T-helper 1 cell (primary cell): ENCODE results near the gene PTCD2.
"Not testable (repeated sequence)": the region's sequence is repeated elsewhere in the genome, so short reads cannot be mapped to it uniquely, and the experiment has no call there.

Experiments used
- DNase-seq, 5 donors: peaks; one replicate each; pipeline ENCODE4 v3.0.0-alpha.2; 2012 to 2020

PTCD2 gene

GRCh38 chr5:72383726-72384125 is 63.6 kb downstream of the PTCD2 start:
- DNase-seq: no peak

GRCh38 chr5:72386639-72387038 is 66.5 kb downstream of the PTCD2 start:
- DNase-seq: no peak

- DNase-seq: no peak
Observed at GRCh38 chr5:72387985-72388384, 67.8 kb downstream of the PTCD2 start.

GRCh38 chr5:72388646-72389045 is 68.5 kb downstream of the PTCD2 start:
- no peak for DNase-seq

GRCh38 chr5:72390836-72391235 is 70.7 kb downstream of the PTCD2 start:
- no peak for DNase-seq

GRCh38 chr5:72392326-72392733 is 72.2 kb downstream of the PTCD2 start:
- no peak for DNase-seq

GRCh38 chr5:72393052-72393451 is 72.9 kb downstream of the PTCD2 start:
- DNase-seq: no peak

GRCh38 chr5:72394688-72395087 is 74.5 kb downstream of the PTCD2 start:
- no peak for DNase-seq

- DNase-seq: no peak
Observed at GRCh38 chr5:72397836-72398235, 77.7 kb downstream of the PTCD2 start.

GRCh38 chr5:72400950-72401349 is 80.8 kb downstream of the PTCD2 start:
- DNase-seq: no peak

GRCh38 chr5:72402381-72402890 is 82.3 kb downstream of the PTCD2 start:
- DNase-seq: no peak

- DNase-seq: no peak
Observed at GRCh38 chr5:72402959-72403628, 82.9 kb downstream of the PTCD2 start.

- not testable (repeated sequence) for DNase-seq
Observed at GRCh38 chr5:72404771-72405170, 84.6 kb downstream of the PTCD2 start.

- DNase-seq: no peak
Observed at GRCh38 chr5:72407078-72407477, 86.9 kb downstream of the PTCD2 start.

GRCh38 chr5:72407541-72407940 is 87.4 kb downstream of the PTCD2 start:
- DNase-seq: no peak

GRCh38 chr5:72408127-72408526 is 88.0 kb downstream of the PTCD2 start:
- no peak for DNase-seq

- DNase-seq: no peak
Observed at GRCh38 chr5:72408603-72409002, 88.4 kb downstream of the PTCD2 start.

GRCh38 chr5:72410688-72411295 is 90.6 kb downstream of the PTCD2 start:
- no peak for DNase-seq

- no peak for DNase-seq
Observed at GRCh38 chr5:72412283-72413055, 92.3 kb downstream of the PTCD2 start.

GRCh38 chr5:72415616-72416325 is 95.6 kb downstream of the PTCD2 start:
- DNase-seq: no peak

- DNase-seq: no peak
Observed at GRCh38 chr5:72417333-72418062, 97.3 kb downstream of the PTCD2 start.
